Measurements from ENCODE around the gene TRIM52.
"Not testable (repeated sequence)": the region's sequence is repeated elsewhere in the genome, so short reads cannot be mapped to it uniquely, and the experiment has no call there.

TRIM52 gene

GRCh38 chr5:181212080-181212479 is 48.9 kb downstream of the TRIM52 start:
- no peak for DNase-seq

- DNase-seq, result no peak
These were observed 49.7 kb downstream of the TRIM52 start for GRCh38 chr5:181211208-181211607.

GRCh38 chr5:181210698-181211097 is 50.2 kb downstream of the TRIM52 start:
- DNase-seq, result not testable (repeated sequence)

- not testable (repeated sequence) for DNase-seq
These were observed 50.8 kb downstream of the TRIM52 start for GRCh38 chr5:181210148-181210547.

- DNase-seq, result not testable (repeated sequence)
These were observed 51.9 kb downstream of the TRIM52 start for GRCh38 chr5:181209006-181209405.

GRCh38 chr5:181207960-181208253 is 53.0 kb downstream of the TRIM52 start:
- no peak for DNase-seq

GRCh38 chr5:181207214-181207959 is 53.6 kb downstream of the TRIM52 start:
- peak; percentile 79 for DNase-seq

GRCh38 chr5:181205761-181206649 is 54.9 kb downstream of the TRIM52 start:
- DNase-seq, result no peak
